Activated CD8-positive, alpha-beta T cell treated with anti-CD3 and anti-CD28 coated beads, Interleukin-2, amount 10 ng/mL, durations not matched to agents 7 days and 5 days (primary cell): ENCODE data around the gene ZNF18. TPM values are rescaled to one million over a fixed set of nuclear protein-coding genes. Genes with fewer than 3 reads are reported as not detected.
A peak's percentile ranks its signal among the peaks of the same experiment; 100 is the strongest.
"Not testable (repeated sequence)": the region's sequence is repeated elsewhere in the genome, so short reads cannot be mapped to it uniquely, and the experiment has no call there.

ENCODE experiments used
- ATAC-seq: fragments of 150-1000 bp; cut with Tn5 transposase; one replicate; pipeline ENCODE4 v1.10.0; 2021; ENCODE audit warnings: moderate library complexity
- CTCF ChIA-PET: fragments of 350-600 bp; sonication (Branson Sonifier 250); formaldehyde crosslinking; loops from one replicate; lab custom pipeline; 2021; ENCODE audit warnings: antibody characterized with exemption; lab: Charles Lee
- POLR2A ChIA-PET: fragments of 350-600 bp; sonication (Branson Sonifier 250); formaldehyde crosslinking; loops from one replicate; lab custom pipeline; 2021; ENCODE audit warnings: antibody characterized with exemption; lab: Charles Lee
- DNase-seq: peaks from one replicate; pipeline ENCODE4 v3.0.0-alpha.2; 2020
- H3K27ac Mint-ChIP-seq: one replicate; pipeline ENCODE4 v1.8.0; 2021; ENCODE audit warnings: mild to moderate bottlenecking, mixed read lengths
- H3K27me3 Mint-ChIP-seq: one replicate; pipeline ENCODE4 v1.8.0; 2021; ENCODE audit warnings: low read depth, mixed read lengths
- H3K36me3 Mint-ChIP-seq: one replicate; pipeline ENCODE4 v1.8.0; 2021; ENCODE audit warnings: low read depth, mixed read lengths
- H3K4me1 Mint-ChIP-seq: one replicate; pipeline ENCODE4 v1.8.0; 2021; ENCODE audit warnings: low read depth, mixed read lengths
- H3K4me3 Mint-ChIP-seq: one replicate; pipeline ENCODE4 v1.8.0; 2021; ENCODE audit warnings: mild to moderate bottlenecking, mixed read lengths
- H3K9me3 Mint-ChIP-seq: one replicate; pipeline ENCODE4 v1.8.0; 2022; ENCODE audit warnings: mixed read lengths; ENCODE audit not compliant: insufficient read depth
- total RNA-seq, 2 experiments: library from RNA; stranded (reverse); gene quantifications; one replicate each; pipeline ENCODE4 v1.2.3, GENCODE V29; 2021

ZNF18 gene
- total RNA-seq, 2 experiments from 2014 or later, result 11.7 to 13.7 TPM

GRCh38 chr17:11944587-11944986 lies 52.7 kb downstream of the ZNF18 start:
- Mint-ChIP-seq H3K9me3 (no peaks in the 10 kb centered on the region), H3K36me3 (no peaks in the 10 kb centered on the region), H3K4me3 (no peak overlapping the region), H3K27ac (no peak overlapping the region), H3K4me1 (no peaks in the 10 kb centered on the region), H3K27me3 (peaks cover 2% of the 10 kb centered on the region)
- ChIA-PET CTCF (no interaction called here), POLR2A (interaction anchor here (0.8 kb wide), 1 partner anchor 52 kb away, joined by 3 read pairs; no protein-coding TSS in a partner anchor)
- no peak for ATAC-seq
- DNase-seq, result no peak

- no peaks in the 10 kb centered on the region for H3K36me3 Mint-ChIP-seq
- ChIA-PET POLR2A (no interaction called here), CTCF (no interaction called here)
- DNase-seq (no peak), ATAC-seq (no peak)
- no peak overlapping the region for H3K27ac Mint-ChIP-seq
- peaks cover 2% of the 10 kb centered on the region for H3K27me3 Mint-ChIP-seq
- H3K4me3 Mint-ChIP-seq, result no peak overlapping the region
- no peaks in the 10 kb centered on the region for H3K4me1 Mint-ChIP-seq
- H3K9me3 Mint-ChIP-seq, result no peaks in the 10 kb centered on the region
These were observed 53.4 kb downstream of the ZNF18 start for GRCh38 chr17:11943759-11944347.

- ATAC-seq, POLR2A ChIA-PET, CTCF ChIA-PET, H3K27me3 Mint-ChIP-seq, H3K36me3 Mint-ChIP-seq, H3K9me3 Mint-ChIP-seq, H3K4me3 Mint-ChIP-seq, DNase-seq, H3K27ac Mint-ChIP-seq, H3K4me1 Mint-ChIP-seq: not testable (repeated sequence)
These were observed 54.2 kb downstream of the ZNF18 start for GRCh38 chr17:11943086-11943485.

- ChIA-PET CTCF (no interaction called here), POLR2A (no interaction called here)
- Mint-ChIP-seq H3K9me3 (no peaks in the 10 kb centered on the region), H3K4me1 (no peaks in the 10 kb centered on the region), H3K36me3 (no peaks in the 10 kb centered on the region), H3K27ac (no peak overlapping the region), H3K4me3 (no peak overlapping the region), H3K27me3 (peaks cover 2% of the 10 kb centered on the region)
- DNase-seq (no peak), ATAC-seq (no peak)
These were observed 56.4 kb downstream of the ZNF18 start for GRCh38 chr17:11940904-11941303.

GRCh38 chr17:11935734-11936406 lies 61.4 kb downstream of the ZNF18 start:
- CTCF ChIA-PET, result interaction anchor here (0.7 to 1.4 kb wide), 2 partner anchors 12 to 252 kb away, joined by 3 to 8 read pairs; no protein-coding TSS in a partner anchor
- POLR2A ChIA-PET, result no interaction called here

DNA sequence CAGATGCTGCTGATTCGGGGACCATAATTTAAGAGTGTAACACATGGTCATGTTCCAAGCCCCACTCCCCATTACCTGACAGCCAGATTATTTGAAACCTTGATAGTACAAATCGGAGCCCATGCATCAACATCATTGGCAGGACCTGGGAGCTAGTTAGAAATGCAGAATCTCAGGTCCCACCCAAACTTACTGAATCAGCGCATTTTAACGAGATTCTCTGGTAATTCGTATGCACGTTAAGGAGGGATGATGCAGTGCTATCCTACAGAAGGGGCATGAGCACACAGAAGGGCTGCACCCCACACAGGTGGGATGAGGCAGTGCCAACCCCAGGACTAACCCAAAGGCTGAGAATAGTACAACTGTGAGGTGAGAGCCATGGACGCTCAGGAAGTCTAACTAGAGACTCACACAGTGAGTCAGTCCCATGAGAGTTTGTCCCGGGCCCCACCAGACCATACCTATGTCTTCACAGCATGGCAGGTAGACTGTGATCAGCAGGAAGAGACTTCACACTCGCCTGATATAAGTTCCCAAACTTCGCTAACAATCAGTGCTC lies 64.9 kb downstream of the ZNF18 start:
- Mint-ChIP-seq H3K36me3 (no peaks in the 10 kb centered on the region), H3K27me3 (no peaks in the 10 kb centered on the region), H3K27ac (no peak overlapping the region), H3K4me3 (no peak overlapping the region), H3K4me1 (no peaks in the 10 kb centered on the region), H3K9me3 (no peaks in the 10 kb centered on the region)
- ChIA-PET CTCF (no interaction called here), POLR2A (no interaction called here)
- ATAC-seq (no peak), DNase-seq (no peak)

More at GRCh38 chr17:11935734-11936406, 61.4 kb downstream of the ZNF18 start:
- H3K4me1 Mint-ChIP-seq, result no peaks in the 10 kb centered on the region
- H3K9me3 Mint-ChIP-seq, result no peaks in the 10 kb centered on the region
- H3K27me3 Mint-ChIP-seq, result peaks cover 2% of the 10 kb centered on the region
- H3K27ac Mint-ChIP-seq, result no peak overlapping the region
- H3K36me3 Mint-ChIP-seq, result no peaks in the 10 kb centered on the region
- ATAC-seq (no peak), DNase-seq (peak; percentile 31)
- no peak overlapping the region for H3K4me3 Mint-ChIP-seq

DNA sequence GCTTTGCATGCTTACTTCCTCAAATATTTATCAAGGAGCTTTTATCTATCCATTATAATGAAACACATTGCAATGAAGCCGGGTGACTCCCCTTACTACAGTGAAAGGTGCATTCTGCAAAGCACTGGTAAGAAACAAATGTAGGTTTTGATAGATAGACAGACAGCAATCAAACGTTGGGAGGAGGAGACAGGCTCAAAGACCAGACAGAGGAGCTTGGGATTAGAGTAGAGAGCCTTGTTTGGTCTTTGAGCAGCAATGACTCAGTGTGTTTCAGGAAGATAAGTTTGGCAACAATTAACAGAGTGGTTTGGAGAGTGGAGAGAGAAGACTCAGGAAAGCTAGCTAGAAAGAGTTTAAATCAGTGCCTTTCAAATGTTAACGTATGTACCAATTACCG lies 68.8 kb downstream of the ZNF18 start:
- no peaks in the 10 kb centered on the region for H3K4me1 Mint-ChIP-seq
- DNase-seq (no peak), ATAC-seq (no peak)
- CTCF ChIA-PET, result no interaction called here
- POLR2A ChIA-PET, result no interaction called here
- no peak overlapping the region for H3K4me3 Mint-ChIP-seq
- H3K27ac Mint-ChIP-seq, result no peak overlapping the region
- no peaks in the 10 kb centered on the region for H3K9me3 Mint-ChIP-seq
- no peaks in the 10 kb centered on the region for H3K27me3 Mint-ChIP-seq
- no peaks in the 10 kb centered on the region for H3K36me3 Mint-ChIP-seq

Other genes with a start within 250 kb of the ZNF18 start
- 10 to 100 TPM; 43.2 to 45.3 TPM for gene MAP2K4, start 23.4 kb upstream of the ZNF18 start, total RNA-seq